HG02571 (cell line): ENCODE results near the gene NMD3.
"Not testable (repeated sequence)": the region's sequence is repeated elsewhere in the genome, so short reads cannot be mapped to it uniquely, and the experiment has no call there.

Experiments used
- ATAC-seq: cut with Tn5 transposase; IDR thresholded peaks from one replicate; pipeline ENCODE4 v1.9.1; 2021; ENCODE audit warnings: mild to moderate bottlenecking, moderate library complexity; ENCODE audit not compliant: unreplicated experiment

The NMD3 gene

GRCh38 chr3:161274691-161275298, 53.7 kb downstream of the NMD3 start:
- peak; percentile 78 for ATAC-seq

- no peak for ATAC-seq
Measured at GRCh38 chr3:161275919-161276318, 54.8 kb downstream of the NMD3 start.

- not testable (repeated sequence) for ATAC-seq
Measured at GRCh38 chr3:161282387-161282786, 61.3 kb downstream of the NMD3 start.

- ATAC-seq = no peak
Measured at GRCh38 chr3:161284989-161285388, 63.9 kb downstream of the NMD3 start.

- ATAC-seq = no peak
Measured at GRCh38 chr3:161289174-161289573, 68.1 kb downstream of the NMD3 start.

- no peak for ATAC-seq
Measured at GRCh38 chr3:161291191-161291901, 70.2 kb downstream of the NMD3 start.

- no peak for ATAC-seq
Measured at GRCh38 chr3:161293381-161293780, 72.3 kb downstream of the NMD3 start.

GRCh38 chr3:161295325-161295724, 74.2 kb downstream of the NMD3 start:
- ATAC-seq = no peak

- ATAC-seq = no peak
Measured at GRCh38 chr3:161296814-161297213, 75.7 kb downstream of the NMD3 start.
